DND-41 (cell line): ENCODE data around the gene VWA2.

Source experiments
- EZH2 ChIP-seq: IDR thresholded peaks from 3 replicates; pipeline ENCODE4 v1.6.1; 2012; ENCODE audit warnings: borderline replicate concordance, low read depth, mild to moderate bottlenecking, moderate library complexity, low read length, inconsistent platforms; ENCODE audit not compliant: severe bottlenecking
- TF ChIP-seq, protein P1 (sequence below): IDR thresholded peaks from 2 replicates; pipeline ENCODE4 v1.5.1; 2012; ENCODE audit warnings: borderline replicate concordance, low read length, moderate library complexity, mild to moderate bottlenecking; ENCODE audit not compliant: poor library complexity, severe bottlenecking; ENCODE audit errors: extremely low read depth

DNA sequence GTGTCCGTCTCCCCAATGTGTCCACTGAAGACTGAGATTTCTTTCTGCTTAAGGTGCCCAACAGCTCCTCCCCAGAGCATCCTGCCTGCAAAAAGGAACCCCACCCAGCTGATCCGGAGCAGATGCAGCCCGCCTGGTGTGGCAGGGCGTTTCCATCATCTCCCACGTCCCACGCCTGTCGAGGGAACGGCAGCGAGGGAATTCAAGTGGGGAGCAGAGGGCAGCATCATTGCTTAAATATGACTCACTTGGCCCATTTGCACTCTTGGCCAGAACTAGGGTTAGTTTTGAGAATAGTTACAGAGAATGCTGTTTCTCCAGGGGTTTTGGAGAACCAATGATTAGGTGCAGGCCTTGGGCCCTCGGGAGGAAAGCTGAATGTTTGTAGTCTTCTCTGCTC is 20.8 kb downstream of the VWA2 start:
- TF ChIP-seq, protein P1, sequence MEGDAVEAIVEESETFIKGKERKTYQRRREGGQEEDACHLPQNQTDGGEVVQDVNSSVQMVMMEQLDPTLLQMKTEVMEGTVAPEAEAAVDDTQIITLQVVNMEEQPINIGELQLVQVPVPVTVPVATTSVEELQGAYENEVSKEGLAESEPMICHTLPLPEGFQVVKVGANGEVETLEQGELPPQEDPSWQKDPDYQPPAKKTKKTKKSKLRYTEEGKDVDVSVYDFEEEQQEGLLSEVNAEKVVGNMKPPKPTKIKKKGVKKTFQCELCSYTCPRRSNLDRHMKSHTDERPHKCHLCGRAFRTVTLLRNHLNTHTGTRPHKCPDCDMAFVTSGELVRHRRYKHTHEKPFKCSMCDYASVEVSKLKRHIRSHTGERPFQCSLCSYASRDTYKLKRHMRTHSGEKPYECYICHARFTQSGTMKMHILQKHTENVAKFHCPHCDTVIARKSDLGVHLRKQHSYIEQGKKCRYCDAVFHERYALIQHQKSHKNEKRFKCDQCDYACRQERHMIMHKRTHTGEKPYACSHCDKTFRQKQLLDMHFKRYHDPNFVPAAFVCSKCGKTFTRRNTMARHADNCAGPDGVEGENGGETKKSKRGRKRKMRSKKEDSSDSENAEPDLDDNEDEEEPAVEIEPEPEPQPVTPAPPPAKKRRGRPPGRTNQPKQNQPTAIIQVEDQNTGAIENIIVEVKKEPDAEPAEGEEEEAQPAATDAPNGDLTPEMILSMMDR = no peak
- no peak for TF ChIP-seq EZH2
